CD14-positive monocyte (primary cell): Measurements from ENCODE around the gene KIRREL1. TPM values are rescaled to one million over a fixed set of nuclear protein-coding genes. Genes with fewer than 3 reads are reported as not detected.

ENCODE experiments used
- DNase-seq, 3 donors: peaks; one replicate each; pipeline ENCODE4 v3.0.0-alpha.2; 2011 to 2022
- H2AFZ ChIP-seq: 2 replicates; pipeline ENCODE4 v1.6.0; 2012; ENCODE audit warnings: mild to moderate bottlenecking, low read depth, low read length, inconsistent platforms; ENCODE audit not compliant: insufficient read depth, poor library complexity, severe bottlenecking
- H3K27ac ChIP-seq, 2 donors: 1 replicate in 1 of 2; 2 replicates in 1 of 2; pipeline ENCODE4 v1.5.1; 2012 to 2013; ENCODE audit warnings: low read length in 2 of 2, control low read depth in 1 of 2, inconsistent platforms in 1 of 2, low read depth in 1 of 2, mild to moderate bottlenecking in 1 of 2
- H3K27me3 ChIP-seq, 2 donors: one replicate each; pipeline versions ENCODE4 v1.6.0 to v1.6.1; 2011 to 2013; ENCODE audit warnings: low read length in 2 of 2; ENCODE audit not compliant: control insufficient read depth in 2 of 2, insufficient read depth in 2 of 2
- H3K36me3 ChIP-seq, 2 donors: replicated peaks in 1 of 2; 1 replicate in 1 of 2; 2 replicates in 1 of 2; pipeline versions ENCODE4 v1.5.1 to v1.6.1; 2012 to 2013; ENCODE audit warnings: low read length in 2 of 2, control low read depth in 1 of 2, inconsistent platforms in 1 of 2, mild to moderate bottlenecking in 1 of 2; ENCODE audit not compliant: insufficient read depth in 2 of 2, control insufficient read depth in 1 of 2
- H3K4me1 ChIP-seq, 2 donors: 1 replicate in 1 of 2; 2 replicates in 1 of 2; pipeline versions ENCODE4 v1.5.1 to v1.6.1; 2012 to 2013; ENCODE audit warnings: low read length in 2 of 2, control low read depth in 1 of 2, inconsistent platforms in 1 of 2, mild to moderate bottlenecking in 1 of 2, moderate library complexity in 1 of 2; ENCODE audit not compliant: insufficient read depth in 2 of 2, control insufficient read depth in 1 of 2
- H3K4me2 ChIP-seq: replicated peaks from 2 replicates; pipeline ENCODE3; 2012; ENCODE audit warnings: low read length, moderate library complexity, mild to moderate bottlenecking; ENCODE audit not compliant: poor library complexity, severe bottlenecking; ENCODE audit errors: extremely low read depth
- H3K4me3 ChIP-seq, 3 experiments: fragments of 200-600 bp in 1 of 3; sonication (generic) in 1 of 3; replicated peaks in 1 of 3; 1 replicate in 2 of 3; 2 replicates in 1 of 3; pipeline ENCODE4 v1.5.1; 2011 to 2013; ENCODE audit warnings: low read length in 3 of 3, mild to moderate bottlenecking in 3 of 3, control low read depth in 2 of 3, low read depth in 2 of 3, inconsistent platforms in 1 of 3, moderate library complexity in 1 of 3
- H3K79me2 ChIP-seq: 2 replicates; pipeline ENCODE4 v1.6.0; 2012; ENCODE audit warnings: mild to moderate bottlenecking, control low read depth, inconsistent platforms, low read length, moderate library complexity; ENCODE audit not compliant: insufficient read depth
- H3K9ac ChIP-seq: 2 replicates; pipeline ENCODE4 v1.6.0; 2017; ENCODE audit warnings: low read length, mild to moderate bottlenecking; ENCODE audit not compliant: insufficient read depth, poor library complexity, severe bottlenecking
- H3K9me3 ChIP-seq, 2 donors: replicated peaks in 1 of 2; 1 replicate in 1 of 2; 2 replicates in 1 of 2; pipeline versions ENCODE4 v1.5.1 to v1.6.1; 2012 to 2013; ENCODE audit warnings: low read length in 2 of 2, control low read depth in 1 of 2; ENCODE audit not compliant: control insufficient read depth in 1 of 2, insufficient read depth in 1 of 2
- H4K20me1 ChIP-seq: 2 replicates; pipeline ENCODE4 v1.6.0; 2012; ENCODE audit warnings: mild to moderate bottlenecking, low read length, control low read depth, moderate library complexity; ENCODE audit not compliant: insufficient read depth
- H3K27ac Mint-ChIP-seq, 7 donors: one replicate each; pipeline ENCODE4 v1.8.0; 2020; ENCODE audit warnings: mild to moderate bottlenecking in 7 of 7, mixed read lengths in 7 of 7, moderate library complexity in 6 of 7, inconsistent platforms in 2 of 7
- H3K27me3 Mint-ChIP-seq, 3 donors: one replicate each; pipeline ENCODE4 v1.8.0; 2021 to 2022; ENCODE audit warnings: low read depth in 3 of 3, mild to moderate bottlenecking in 3 of 3, mixed read lengths in 3 of 3, moderate library complexity in 3 of 3, inconsistent platforms in 1 of 3
- H3K36me3 Mint-ChIP-seq, 2 donors: one replicate each; pipeline ENCODE4 v1.8.0; 2020; ENCODE audit warnings: mixed read lengths in 2 of 2, inconsistent platforms in 1 of 2, mild to moderate bottlenecking in 1 of 2
- H3K4me1 Mint-ChIP-seq: one replicate; pipeline ENCODE4 v1.8.0; 2020; ENCODE audit warnings: mild to moderate bottlenecking, mixed read lengths
- H3K4me3 Mint-ChIP-seq, 2 donors: one replicate each; pipeline ENCODE4 v1.8.0; 2020; ENCODE audit warnings: mild to moderate bottlenecking in 2 of 2, mixed read lengths in 2 of 2, moderate library complexity in 1 of 2
- H3K9me3 Mint-ChIP-seq, 7 donors: one replicate each; pipeline ENCODE4 v1.8.0; 2020 to 2022; ENCODE audit warnings: mixed read lengths in 7 of 7, mild to moderate bottlenecking in 6 of 7, moderate library complexity in 6 of 7, inconsistent platforms in 2 of 7
- WGBS: methylation state at CpG from one replicate; pipeline ENCODE4 v1.1.5; 2013; ENCODE audit warnings: missing lambda C conversion rate; ENCODE audit not compliant: insufficient coverage; 5-methylcytosine and 5-hydroxymethylcytosine counted together
- intact Hi-C, 2 donors: fragments of 100-400 bp; cut with micrococcal nuclease; formaldehyde crosslinking; loops; one replicate each; pipeline versions ENCODE4 v1.15.0 to v1.15.1; 2023
- polyA plus RNA-seq, 3 donors: library from polyadenylated mRNA; depleted of rRNA in 1 of 3; unstranded in 2 of 3; stranded (reverse) in 1 of 3; fragments of 300-500 nt in 2 of 3; fragments of >200 nt in 1 of 3; fragmentation: Illumina TruSeq in 2 of 3; gene quantifications; 1 replicate in 2 of 3; 2 replicates in 1 of 3; pipeline ENCODE4 v1.2.3, GENCODE V29; 2012 to 2021
- TF ChIP-seq, protein P1 (sequence below): fragments of 200-600 bp; IDR thresholded peaks from one replicate; pipeline ENCODE4 v1.8.0; 2022; ENCODE audit warnings: antibody characterized with exemption, mild to moderate bottlenecking

Gene KIRREL1
- polyA plus RNA-seq, 3 donors, result not detected

DNA sequence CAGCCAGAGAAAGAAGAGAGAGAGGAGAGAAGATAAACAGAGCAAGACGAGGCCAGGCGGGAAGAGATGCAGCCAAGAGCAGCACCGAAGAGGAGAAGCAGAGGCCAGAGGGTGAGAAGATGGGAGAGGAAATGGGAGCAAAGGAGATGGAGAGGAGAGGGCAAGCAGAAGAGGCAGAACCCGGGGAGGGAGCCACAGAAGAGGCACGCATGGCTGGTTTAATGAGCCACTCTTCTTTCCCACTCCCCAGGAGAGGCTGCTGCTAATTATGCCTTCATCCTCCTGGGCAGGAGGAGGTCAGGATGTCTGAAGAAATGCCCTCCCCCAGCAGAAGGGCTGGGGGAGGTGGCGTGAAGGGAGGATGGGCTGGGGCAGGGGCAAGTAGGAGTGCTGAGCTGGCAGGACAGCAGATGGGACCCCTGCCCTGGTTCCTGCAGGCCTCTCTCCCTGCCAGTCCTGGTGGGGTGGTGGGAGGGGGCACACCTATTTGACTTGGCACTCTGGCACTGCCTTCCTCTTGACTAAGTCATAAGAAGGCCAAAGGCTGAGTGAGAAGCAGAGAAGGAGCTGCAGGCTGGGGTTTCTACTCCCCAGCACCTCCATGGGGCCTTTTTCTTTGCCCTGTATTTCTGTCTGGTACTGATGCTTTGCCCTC is 32.3 kb downstream of the KIRREL1 start:
- no peaks in the 10 kb centered on the region for H3K27me3 ChIP-seq
- DNase-seq, result no peak
- H3K36me3 Mint-ChIP-seq, result no peaks in the 10 kb centered on the region

GRCh38 chr1:158026651-158027050 is 33.2 kb downstream of the KIRREL1 start:
- H3K4me1 Mint-ChIP-seq, result peaks cover 14% of the 10 kb centered on the region
- no peaks in the 10 kb centered on the region for H3K79me2 ChIP-seq
- H3K4me2 ChIP-seq, result no peak overlapping the region
- no peaks in the 10 kb centered on the region for H4K20me1 ChIP-seq
- no CpG with 5 or more reads among the region's 1 CpG for WGBS
- peaks cover 2 to 6% (median 3%) of the 10 kb centered on the region in 3 donors for H3K27me3 Mint-ChIP-seq
- intact Hi-C loops, result no loop called here
- no peaks in the 10 kb centered on the region for H3K4me1 ChIP-seq
- H3K36me3 Mint-ChIP-seq, result no peaks in the 10 kb centered on the region
- no peaks in the 10 kb centered on the region for H3K36me3 ChIP-seq
- no peak overlapping the region for H2AFZ ChIP-seq
- H3K27me3 ChIP-seq, result no peaks in the 10 kb centered on the region
- H3K9me3 Mint-ChIP-seq, result no peaks in the 10 kb centered on the region
- no peak overlapping the region for H3K27ac Mint-ChIP-seq
- H3K27ac ChIP-seq, result no peak overlapping the region
- DNase-seq, result no peak
- no peak overlapping the region for H3K9ac ChIP-seq
- no peaks in the 10 kb centered on the region for H3K9me3 ChIP-seq
- H3K4me3 ChIP-seq, result no peak overlapping the region
- H3K4me3 Mint-ChIP-seq, result no peak overlapping the region
- TF ChIP-seq, protein P1, sequence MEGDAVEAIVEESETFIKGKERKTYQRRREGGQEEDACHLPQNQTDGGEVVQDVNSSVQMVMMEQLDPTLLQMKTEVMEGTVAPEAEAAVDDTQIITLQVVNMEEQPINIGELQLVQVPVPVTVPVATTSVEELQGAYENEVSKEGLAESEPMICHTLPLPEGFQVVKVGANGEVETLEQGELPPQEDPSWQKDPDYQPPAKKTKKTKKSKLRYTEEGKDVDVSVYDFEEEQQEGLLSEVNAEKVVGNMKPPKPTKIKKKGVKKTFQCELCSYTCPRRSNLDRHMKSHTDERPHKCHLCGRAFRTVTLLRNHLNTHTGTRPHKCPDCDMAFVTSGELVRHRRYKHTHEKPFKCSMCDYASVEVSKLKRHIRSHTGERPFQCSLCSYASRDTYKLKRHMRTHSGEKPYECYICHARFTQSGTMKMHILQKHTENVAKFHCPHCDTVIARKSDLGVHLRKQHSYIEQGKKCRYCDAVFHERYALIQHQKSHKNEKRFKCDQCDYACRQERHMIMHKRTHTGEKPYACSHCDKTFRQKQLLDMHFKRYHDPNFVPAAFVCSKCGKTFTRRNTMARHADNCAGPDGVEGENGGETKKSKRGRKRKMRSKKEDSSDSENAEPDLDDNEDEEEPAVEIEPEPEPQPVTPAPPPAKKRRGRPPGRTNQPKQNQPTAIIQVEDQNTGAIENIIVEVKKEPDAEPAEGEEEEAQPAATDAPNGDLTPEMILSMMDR, result no peak

More for the DNA sequence above, 32.3 kb downstream of the KIRREL1 start:
- Mint-ChIP-seq H3K4me1 (peaks cover 18% of the 10 kb centered on the region), H3K9me3 (no peaks in the 10 kb centered on the region), H3K27ac (no peak overlapping the region), H3K4me3 (no peak overlapping the region), H3K27me3 (peaks cover 2 to 3% (median 3%) of the 10 kb centered on the region in 3 donors)
- no peaks in the 10 kb centered on the region for H3K79me2 ChIP-seq
- TF ChIP-seq, protein P1, result no peak
- no peak overlapping the region for H3K4me3 ChIP-seq
- no peaks in the 10 kb centered on the region for H3K36me3 ChIP-seq
- H3K9me3 ChIP-seq, result no peaks in the 10 kb centered on the region
- no peak overlapping the region for H3K9ac ChIP-seq
- H2AFZ ChIP-seq, result no peak overlapping the region
- 89% methylated on average over 4 of the region's 6 CpGs for WGBS
- intact Hi-C loops, result no loop called here
- peaks cover 0 to 6% of the 10 kb centered on the region in 2 donors for H3K4me1 ChIP-seq
- H3K4me2 ChIP-seq, result no peak overlapping the region
- H4K20me1 ChIP-seq, result no peaks in the 10 kb centered on the region
- no peak overlapping the region for H3K27ac ChIP-seq
